GM13977 (cell line): ENCODE results near the gene FBLN2.

ENCODE experiments used
- DNase-seq: peaks from one replicate; pipeline ENCODE4 v3.0.0; 2012; ENCODE audit warnings: low spot score
- in situ Hi-C: fragments of 300-500 bp; cut with MboI; formaldehyde crosslinking; loops from one replicate; pipeline ENCODE4 v1.12.0; 2022; ENCODE audit warnings: low sequenced_read_pairs, low pct_unique_long_range_greater_than_20kb, mixed read lengths, inconsistent platforms; ENCODE audit not compliant: unreplicated experiment
- TF ChIP-seq, protein P1 (sequence below): IDR thresholded peaks from 2 replicates; pipeline ENCODE4 v1.5.1; 2012; ENCODE audit warnings: mild to moderate bottlenecking, control low read depth; ENCODE audit not compliant: insufficient read depth; ENCODE audit errors: extremely low read depth, missing control alignments

The FBLN2 gene

DNA sequence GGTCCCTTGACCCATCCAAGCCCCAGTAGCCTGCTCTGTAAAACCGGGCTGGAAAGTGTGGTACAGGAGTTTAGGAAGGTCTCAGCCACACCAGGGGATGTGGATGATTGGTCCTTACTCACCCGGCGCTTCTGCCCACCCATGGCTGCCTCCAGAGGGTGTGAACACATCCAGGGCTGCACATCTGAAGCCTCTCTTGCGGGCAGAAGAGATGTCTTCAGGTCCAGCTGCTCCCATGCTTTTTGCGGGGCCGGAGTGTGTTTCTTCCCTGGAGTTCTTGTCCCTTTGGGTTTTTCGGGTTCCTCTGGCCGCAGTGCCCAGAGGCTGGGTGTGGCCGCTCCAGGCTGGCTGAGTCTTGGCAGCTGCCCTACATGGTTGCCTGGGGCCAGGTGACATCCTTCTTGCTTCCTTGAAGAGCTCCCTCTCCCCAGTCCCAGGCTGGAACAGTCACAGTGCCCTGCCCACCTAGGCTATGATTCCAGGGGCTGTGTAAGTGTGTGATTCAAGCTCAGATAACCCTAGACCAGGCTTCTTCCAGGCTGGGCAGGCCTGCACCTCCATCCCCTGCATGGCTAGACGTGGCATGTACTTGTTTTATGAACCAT, 34.9 kb upstream of the FBLN2 start:
- TF ChIP-seq, protein P1, sequence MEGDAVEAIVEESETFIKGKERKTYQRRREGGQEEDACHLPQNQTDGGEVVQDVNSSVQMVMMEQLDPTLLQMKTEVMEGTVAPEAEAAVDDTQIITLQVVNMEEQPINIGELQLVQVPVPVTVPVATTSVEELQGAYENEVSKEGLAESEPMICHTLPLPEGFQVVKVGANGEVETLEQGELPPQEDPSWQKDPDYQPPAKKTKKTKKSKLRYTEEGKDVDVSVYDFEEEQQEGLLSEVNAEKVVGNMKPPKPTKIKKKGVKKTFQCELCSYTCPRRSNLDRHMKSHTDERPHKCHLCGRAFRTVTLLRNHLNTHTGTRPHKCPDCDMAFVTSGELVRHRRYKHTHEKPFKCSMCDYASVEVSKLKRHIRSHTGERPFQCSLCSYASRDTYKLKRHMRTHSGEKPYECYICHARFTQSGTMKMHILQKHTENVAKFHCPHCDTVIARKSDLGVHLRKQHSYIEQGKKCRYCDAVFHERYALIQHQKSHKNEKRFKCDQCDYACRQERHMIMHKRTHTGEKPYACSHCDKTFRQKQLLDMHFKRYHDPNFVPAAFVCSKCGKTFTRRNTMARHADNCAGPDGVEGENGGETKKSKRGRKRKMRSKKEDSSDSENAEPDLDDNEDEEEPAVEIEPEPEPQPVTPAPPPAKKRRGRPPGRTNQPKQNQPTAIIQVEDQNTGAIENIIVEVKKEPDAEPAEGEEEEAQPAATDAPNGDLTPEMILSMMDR: no peak
- in situ Hi-C loops: no loop called here
- no peak for DNase-seq

DNA sequence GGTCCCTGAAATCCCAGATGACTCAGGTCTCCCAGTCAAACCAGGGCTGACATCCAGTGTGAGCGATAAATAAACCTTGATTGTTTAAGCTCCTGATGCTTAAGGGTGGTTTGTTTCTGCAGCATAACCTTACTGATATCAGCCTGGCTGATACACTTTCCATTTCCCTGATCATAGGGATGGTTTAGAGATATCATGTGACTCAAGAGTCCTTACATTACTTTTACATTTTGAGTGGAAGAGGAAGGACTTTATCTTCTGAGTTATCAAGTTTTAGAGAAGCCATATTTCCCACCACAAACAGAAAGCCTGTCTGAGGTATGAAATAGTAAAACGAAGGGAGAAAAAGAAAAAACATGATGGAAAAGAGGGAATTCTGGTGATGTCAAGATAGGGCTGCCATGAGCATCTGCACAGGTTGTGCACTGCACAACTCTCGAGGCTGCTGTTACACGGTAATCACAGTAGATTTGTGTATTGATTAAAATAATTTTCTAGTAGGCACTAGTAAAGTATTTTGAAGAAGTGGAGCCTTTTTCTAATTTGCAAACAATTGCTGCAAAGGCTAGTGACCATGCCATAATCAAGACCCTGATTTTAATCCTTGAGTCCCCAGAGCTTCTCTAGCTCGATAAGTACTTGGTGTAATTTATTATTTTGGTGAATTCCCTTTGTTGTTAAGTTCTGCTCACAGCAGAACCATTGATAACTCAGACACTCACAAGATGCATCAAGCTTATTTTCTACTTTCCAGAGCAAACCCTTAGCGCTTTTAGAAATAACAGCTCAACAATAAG, 34.1 kb upstream of the FBLN2 start:
- no peak for DNase-seq
- in situ Hi-C loops: no loop called here
- TF ChIP-seq, protein P1: no peak

DNA sequence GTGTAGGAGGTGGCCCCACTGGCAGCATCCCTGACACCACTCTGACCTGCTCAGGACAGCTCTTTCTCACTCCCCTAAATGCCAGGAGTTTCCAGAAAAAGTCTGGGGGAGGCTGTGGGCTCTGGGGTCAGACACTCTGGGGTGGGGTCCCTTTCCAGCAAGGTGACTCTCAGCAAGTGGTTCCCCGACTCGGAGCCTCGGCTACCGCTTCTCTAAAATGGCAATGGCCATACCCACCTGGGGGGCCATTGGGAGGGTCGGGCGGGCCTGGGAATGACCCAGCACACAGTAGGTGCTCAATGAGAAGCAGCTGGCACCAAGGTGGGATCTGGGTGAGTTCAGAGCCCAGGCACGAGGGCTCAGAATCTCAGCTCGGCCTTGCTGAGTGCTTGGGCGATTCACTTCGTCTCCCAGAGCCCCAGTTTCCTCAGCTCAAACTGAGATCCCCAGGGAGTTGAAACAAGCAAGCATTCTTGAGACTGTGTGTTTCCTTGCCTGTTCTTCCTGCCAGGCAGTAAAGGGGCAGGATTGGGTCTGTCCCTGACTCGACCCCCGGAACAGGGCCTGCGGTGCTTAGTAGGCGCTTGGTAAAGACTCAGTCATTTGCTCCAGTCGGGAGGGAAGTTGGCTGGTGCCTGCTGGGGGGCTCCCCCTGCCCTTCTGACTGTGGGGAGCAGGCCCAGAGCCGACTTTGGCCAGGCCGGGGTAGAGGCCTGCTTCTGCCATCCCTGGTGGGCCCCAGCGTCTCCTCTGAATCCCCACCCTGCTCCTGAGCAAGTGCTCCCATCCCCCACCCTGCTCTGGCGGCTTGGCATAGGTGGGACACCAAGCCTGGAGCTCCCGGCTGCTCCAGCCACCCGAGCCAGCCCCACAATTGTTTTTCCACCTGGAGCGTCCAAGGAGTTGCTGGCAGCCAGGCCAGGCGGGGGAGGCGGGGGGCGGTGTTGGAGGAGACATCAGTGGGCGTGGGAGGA, 32.9 kb upstream of the FBLN2 start:
- TF ChIP-seq, protein P1: no peak
- no peak for DNase-seq
- in situ Hi-C loops: no loop called here

DNA sequence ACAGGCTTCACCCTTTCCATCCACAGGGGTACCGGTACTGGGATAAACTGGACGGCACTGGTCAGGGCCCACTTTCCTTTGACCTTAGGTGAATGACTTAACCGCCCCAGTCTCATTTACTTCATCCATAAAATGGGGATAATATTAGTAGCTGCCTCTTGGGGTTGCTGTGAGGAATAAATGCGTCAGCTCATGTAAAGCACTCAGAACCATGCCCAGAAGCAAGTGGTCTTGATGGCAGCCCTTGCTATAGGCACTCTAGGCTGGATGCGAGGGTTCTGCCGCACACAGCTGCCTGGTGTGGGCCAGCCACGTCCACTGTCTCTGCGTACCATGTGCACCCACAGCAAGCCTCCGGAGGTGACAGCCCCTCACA, 32.2 kb upstream of the FBLN2 start:
- TF ChIP-seq, protein P1: no peak
- no peak for DNase-seq
- in situ Hi-C loops: no loop called here

DNA sequence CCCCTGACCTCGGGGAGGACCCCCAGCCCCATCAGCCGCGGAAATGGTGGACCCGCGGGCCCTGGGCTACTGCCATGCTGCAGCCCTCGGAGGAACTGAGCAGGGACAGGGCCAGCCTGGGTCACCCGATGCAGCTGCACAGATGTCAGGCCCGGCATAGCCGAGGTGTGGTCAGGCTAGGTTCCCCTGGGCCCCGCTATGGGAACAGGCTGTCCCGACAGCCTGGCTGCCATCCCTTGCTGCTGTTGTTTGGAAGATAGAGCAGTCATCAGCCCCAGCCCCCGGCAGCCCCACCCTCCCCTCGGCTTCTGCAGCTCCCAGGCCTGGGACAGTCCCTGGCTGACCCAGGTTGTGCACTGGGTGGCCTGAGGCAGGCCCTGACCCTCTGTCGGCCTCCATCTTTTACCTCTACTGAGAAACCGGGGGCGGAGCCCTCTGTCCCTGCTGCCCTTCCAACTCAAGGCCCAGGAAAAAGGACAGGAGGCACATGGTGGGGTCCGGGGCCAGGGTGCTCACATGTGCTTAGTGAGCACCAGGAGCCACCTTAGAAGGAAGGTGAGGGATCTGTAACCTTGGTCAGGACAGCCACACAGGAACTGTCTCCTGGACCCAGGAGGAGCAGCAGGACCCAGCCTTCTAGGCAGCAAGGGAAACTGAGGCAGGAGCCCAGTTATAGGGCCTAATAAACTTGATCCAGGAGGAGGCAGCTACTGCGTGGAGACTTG, 31.5 kb upstream of the FBLN2 start:
- in situ Hi-C loops: no loop called here
- TF ChIP-seq, protein P1: no peak
- DNase-seq: no peak

DNA sequence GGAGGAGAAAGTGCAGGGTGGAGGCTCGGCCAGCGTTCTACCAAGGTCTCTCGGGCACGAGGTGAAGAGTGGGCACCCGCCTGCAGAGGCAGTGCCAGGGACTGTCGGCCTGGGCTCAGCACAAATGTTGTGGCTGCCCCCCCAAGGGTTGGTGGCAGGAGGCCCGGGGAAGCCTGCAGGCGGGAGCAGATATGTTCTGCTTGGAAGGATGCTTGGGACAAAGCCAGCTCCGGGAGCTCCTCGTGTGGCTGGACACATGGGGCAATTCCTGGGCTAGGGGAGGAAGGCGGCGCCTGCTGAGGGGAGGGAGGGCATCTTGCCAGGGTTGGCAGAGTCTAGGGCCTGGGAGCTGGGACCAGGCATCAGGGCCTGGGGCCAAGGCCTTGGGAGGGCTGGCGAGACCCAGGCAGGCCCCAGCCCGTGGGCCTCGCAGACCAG, 30.4 kb upstream of the FBLN2 start:
- no peak for DNase-seq
- in situ Hi-C loops: no loop called here
- TF ChIP-seq, protein P1: no peak
